Midbrain (tissue), 1 donor: ENCODE measurements around the gene ARAP1.
A peak's percentile ranks its signal among the peaks of the same experiment; 100 is the strongest.

Source experiments
- DNase-seq: peaks from one replicate; lab custom pipeline; 2025; lab: John Stamatoyannopoulos, UW

Gene ARAP1

DNA sequence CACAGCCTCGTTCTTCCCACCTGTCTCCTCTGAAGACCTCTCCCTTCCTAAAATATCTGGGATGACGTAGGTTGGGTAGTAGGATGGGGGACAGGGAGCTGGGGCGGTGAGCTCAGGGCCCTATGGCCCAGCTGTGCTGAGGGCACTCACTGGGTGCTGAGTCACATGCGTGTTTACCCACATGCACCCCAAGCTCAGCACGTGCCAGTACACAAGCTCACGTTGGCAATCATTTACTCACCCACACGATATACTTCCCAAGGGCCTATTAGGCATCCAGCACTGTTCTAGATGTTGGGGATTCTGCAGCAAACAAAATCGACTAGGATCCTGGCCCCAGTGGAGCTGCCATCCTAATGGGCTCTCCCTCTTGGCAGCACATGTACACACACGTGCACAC is 28.7 kb downstream of the ARAP1 start:
- DNase-seq: no peak

DNA sequence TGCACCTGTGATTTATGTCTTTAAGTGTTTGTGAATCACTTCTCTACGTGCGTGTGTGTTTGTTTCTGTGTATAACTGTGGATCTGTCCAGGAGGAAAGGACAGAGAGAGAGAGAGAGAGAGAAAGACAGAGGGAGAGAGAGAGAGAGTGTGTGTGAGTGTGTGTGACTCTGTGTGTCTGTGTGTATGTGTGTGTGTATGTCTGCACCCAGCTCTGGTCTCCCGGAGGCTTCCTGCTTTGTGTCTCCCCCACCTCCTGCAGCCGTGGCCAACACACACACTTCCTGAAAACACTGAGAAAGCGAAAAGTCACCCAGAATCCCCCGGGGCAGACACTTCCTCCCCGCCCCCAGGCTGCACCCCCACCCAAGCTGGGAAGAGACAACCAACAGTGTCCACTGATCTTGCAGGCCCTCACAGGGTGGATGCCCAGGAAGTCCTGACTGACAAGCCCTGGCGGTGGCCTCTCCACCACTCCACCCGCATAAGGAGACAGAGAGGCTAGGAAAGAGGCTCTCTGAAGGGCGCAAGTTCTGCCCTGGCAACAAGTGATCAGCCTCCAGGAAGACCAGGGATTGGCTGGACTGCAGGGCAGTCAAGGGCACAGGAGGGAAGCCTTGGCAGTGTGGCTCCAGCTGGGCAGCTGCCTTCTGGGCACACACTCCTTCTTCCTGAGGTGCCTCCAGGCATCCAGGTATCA is 30.0 kb downstream of the ARAP1 start:
- peak; percentile 91 for DNase-seq

DNA sequence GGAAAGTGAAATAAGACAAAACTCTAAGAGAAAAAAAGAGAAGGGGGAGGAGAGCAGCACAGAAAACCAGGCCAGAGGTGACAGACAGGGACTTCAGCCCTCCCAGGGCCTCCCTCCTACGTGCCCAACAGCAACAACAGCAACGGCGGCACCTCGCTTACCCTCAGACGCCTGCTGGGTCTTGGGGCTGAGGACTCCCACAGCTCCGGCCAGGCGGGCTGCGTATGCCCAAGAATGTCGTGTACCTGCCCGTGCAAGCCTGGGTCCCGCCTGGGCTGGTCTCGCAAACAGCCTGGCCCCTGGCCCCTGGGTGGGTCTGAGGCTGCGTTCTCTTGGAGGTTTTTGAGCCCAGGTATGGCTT is 30.5 kb downstream of the ARAP1 start:
- DNase-seq: no peak

DNA sequence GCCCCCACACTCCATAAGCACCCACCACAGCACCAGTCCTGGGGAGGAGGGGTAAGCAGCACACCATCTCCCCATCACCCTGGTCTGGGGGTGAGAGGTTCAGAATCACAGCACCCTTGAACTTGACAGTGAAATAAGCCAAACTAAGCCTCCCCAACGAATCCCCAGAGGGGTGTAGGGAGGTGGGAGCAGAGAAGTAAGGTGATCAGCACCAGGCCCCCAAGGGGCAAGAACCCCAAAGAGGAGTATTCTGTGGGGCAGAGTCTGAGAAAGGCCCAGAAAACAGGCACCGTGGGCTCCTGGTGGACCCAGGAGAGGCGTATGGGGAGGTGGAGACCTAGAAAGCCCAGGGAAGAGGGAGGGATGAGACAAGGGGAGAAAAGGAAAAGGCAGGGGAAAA is 30.9 kb downstream of the ARAP1 start:
- DNase-seq: no peak

DNA sequence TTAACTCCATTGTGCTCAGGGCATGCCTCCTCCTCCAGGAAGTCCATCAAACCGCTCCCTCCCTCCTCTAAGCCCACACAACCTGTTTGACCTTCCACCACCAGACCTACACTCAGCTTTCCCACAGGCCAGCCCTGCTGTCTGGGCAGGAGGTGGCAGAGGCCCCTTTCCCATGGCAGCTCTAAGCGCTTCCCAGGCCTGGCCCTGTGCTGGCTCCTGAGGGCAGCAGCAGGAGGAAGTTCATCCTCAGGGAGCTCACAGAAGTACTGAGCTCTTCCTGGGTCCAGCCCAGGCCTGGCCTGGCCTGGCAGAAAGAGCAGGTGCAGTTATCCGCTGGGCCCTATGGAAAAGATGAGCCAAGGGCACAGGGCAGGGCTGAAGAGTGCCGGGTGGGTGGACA is 31.4 kb downstream of the ARAP1 start:
- no peak for DNase-seq

DNA sequence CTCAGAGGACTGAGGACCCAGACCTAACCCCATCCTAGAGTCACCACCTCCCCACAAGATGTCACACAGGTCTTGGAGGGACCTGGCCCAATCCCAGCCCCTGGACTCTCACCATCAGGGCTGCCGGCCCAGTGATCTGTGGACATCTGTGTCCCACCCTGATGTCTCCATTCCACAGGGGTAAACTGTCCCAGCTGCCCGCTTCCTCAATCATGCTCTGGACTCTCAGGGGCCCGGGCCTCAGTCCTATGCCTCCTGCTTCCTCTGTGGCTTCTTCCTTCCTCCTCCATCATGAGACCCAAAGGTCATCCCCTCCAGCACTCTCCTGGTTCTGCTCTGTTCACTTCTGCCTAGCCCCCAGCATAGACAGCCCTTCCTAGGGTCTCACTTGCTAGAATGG is 32.2 kb downstream of the ARAP1 start:
- no peak for DNase-seq

DNA sequence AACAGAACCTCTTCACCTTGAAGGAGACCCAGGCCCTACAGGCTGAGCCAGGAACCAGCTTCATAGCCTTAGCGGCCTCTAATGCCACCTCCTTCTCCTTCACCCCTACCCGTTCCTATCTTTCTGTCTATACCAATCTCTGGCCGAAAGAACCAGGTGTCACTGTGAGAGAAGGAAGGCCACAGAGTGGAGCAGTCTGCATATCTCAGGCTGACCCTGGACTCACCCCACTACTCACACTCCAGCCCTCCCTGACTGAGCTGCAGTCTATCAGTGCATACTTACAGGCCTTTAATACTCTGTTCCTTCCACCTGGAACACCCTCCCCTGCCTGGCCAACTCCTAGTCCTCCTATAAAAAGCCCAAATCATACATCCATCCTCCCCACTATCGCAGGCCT is 32.7 kb downstream of the ARAP1 start:
- no peak for DNase-seq

DNA sequence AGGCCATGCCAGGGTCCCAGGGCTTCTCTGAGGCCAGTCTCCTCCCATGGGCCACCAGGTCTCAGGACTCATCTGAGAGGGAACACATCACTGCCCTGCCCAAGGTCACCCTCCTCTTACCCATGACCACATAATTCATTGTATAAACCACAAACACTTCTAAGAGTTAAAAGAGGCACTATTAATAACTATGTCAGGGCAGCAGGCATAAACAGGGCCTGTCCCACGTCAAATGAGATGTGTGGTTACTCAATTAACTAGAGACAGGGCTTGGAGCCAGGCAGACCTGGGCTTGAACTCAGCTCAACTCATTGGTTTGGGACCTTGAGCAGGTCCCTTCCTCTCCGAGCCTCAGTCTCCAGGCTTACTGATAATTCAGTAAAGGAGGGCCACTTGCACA is 33.1 kb downstream of the ARAP1 start:
- no peak for DNase-seq

DNA sequence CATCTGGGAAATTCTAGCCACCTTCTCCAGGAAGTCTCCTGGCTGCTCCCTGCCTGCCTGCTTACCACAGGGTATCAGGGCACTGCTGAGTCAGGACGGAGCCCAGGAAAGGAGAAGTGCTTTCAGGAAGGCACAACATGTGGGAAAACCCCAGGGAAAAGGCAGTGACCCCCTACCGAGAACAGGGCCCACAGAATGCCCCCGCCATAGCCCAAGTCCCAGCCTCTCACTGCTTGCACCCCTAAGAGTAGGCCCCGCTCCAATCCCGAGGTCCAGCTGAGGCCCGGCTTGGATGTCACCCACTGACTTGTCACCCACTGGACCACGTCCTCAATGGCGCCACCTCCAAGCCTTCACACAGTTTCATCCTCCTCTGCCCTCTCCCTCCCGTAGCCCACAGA is 34.1 kb downstream of the ARAP1 start:
- DNase-seq: no peak

DNA sequence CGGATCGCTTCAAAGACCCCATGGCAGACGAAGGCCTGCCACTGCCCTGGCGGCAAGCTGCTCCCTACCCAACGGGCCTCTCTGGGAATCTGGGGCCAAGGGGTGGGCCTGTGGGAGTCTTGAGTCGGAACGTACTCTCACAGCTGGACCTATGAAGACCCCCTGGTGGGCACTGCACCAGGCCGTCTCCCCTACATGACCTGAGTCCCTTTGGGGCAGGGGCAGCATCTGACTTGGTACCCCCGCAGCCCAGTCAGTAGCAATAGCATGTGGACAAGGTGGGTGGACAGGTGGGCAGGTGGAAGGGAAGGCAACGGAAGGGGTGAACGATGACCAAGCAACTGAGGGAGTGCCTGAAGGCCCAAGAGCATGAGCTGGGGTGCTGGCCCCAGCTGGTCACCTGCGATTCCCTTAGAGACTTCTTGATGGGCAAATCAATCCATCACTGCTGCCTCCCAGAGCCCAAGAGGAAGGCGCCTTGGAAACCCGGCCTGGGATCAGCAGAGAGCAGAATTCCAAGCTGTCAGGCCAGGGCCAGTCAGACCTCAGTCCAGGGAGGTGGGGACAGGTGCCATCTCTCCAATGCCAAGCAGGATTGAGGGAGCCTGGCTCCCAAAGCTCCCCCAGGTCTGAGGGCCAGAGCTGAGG is 35.3 kb downstream of the ARAP1 start:
- DNase-seq: no peak

DNA sequence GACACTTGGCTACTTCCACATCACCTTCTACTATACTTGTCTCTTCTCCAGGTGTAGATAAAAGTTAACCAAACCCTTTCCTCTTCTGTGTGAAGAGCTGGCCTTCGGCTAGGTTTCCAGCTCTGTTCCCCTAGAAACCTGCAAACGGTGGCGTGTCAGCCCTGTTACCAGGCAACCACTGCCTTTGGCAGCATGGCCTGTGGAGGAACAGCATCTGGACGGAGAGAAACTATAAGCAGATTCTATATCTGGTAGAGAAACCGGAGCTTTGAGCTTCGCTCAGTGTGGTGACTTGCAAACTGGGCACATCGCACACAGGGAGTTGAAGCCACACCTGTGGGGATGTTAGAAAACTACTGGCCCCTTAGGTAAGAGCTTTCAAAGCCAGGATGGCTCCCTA is 35.9 kb downstream of the ARAP1 start:
- DNase-seq: no peak

DNA sequence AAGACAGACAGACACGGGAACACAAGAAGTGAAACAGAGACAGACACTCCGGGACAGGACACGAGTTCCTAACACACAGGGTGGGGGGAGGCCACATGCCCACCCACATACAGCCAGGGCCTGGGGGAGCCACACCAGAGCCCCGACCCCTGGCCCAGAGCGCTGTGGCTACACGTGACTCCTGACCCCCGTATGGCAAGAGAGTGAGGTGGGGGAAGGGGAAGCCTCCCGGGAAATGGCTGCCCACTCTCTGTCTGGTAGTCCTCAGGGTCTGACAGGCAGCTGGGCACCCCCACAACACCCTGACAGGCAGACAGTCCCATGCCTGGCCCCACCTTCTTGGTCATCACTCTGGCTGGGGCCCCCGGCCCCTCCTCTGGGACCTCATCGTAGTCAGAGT is 39.4 kb downstream of the ARAP1 start:
- DNase-seq: no peak

DNA sequence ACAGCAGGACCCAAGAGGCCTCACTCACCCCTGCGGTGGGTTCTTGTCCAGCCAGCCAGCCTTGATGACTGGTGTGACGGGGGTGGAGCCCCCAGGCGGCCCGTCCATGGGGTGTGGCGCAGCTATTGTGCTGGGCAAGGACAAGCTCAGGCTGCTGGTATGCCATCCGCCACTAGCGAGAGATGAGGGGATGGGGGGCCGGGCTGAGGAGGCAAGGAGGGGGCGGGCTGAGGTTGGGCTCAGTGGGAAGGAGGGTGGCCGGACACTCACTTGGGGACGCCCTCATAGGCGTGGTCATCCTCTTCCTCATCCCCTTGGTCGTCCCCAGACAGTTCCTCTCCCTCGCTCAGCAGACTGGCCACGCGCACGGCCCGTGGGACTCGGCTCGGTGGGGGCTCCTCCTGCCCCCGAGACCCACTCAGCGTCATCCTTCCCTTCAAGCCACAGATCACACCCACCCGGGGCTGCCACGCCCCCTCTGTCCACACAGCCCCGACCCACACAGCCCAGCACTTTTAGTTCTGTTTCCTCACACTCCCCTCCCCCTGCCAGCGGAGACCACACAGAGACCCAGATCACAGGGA is 39.9 kb downstream of the ARAP1 start:
- peak; percentile 55 for DNase-seq

DNA sequence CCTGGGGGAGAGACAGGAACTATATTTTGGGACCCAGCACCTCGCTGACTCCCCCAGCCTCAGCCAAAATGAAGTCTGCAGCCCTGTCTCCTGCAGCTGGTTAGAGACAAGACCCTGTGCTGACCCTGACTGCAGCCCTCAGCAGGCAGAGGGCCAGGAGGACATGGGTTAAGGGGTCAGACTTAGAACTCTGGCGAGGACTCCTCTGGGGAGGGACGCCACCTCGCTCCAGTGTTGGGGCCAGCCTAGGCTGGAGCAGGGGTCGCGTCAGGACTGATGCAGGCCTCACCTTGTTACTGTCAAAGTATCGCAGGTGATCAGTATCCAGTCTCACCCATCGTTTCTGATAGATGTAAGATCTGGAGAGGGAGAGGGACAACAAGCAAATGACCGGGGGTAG is 41.1 kb downstream of the ARAP1 start:
- DNase-seq: no peak

DNA sequence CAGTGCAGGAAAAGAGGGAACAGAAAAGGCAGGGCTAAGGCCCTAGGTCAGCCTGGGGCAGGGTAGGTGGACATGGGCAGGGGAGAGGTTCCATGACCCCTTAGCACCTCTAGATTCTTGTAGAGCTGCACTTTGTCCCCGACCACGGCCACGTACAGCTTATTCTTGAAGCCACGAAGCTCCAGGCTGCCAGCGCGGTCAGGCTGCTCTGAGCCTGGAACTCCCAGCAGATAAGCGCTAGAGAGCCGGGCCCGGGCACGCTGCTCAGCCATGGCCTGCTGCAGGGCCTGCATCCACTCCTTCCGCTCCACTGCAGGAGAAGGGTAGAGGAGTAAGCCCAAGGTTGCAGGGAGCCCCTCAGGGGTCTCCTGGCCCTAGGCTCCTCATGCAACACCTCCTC is 41.9 kb downstream of the ARAP1 start:
- no peak for DNase-seq

DNA sequence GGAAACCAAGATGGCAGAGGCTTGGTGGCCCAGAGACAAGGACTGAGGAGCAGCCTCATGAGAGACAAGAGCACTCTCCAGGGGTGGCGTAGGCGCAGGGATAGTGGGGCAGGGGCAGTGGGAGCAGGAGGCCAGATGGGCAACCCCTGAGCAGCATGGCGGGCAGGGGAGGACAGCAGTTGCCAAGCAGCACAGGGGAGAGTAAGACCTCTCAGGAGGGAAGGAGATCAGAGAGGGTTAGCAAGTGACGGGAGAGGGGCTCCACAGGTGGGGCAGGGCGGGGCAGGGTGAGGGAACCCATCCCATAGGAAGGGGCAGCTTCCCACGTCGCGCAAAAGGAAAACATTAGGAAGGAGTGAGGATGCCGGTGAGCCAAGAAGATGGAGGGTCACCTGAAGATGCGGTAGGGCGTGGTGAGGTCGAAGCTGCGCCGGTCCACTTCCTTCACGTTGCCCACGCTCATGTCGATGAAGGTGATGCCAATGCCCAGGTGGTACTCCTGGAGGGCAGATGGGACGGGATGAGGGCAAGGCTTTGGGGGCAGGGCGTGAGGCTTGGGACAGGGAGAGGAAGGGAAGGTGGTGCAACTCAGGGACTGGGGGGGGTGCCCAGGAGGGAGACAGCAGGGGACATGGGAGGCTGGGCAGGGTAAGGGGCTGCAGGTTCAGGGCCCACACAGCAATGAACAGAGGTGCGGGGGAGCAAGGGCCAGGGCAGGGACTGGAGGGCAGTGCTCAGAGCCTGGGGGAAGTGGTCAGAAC is 42.5 kb downstream of the ARAP1 start:
- DNase-seq: no peak

DNA sequence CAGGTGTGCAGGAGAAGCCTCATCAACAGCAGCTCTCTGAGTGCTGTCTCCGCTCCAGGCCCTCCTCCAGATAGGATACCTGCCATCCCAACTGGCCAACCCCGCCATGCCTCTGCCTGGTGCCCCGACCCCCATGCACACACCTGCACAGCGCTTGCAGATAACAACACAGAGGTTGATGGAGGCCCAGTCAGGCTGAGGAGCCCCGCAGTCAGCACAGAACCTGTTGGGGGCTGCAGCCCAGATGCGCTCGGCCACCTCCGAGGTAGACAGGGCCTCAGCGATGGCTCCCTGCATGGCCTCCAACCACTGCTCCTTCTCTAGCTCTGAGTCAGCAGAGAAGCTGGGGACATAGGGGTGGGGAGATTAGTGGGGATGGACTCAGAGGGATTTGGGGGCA is 45.2 kb downstream of the ARAP1 start:
- no peak for DNase-seq

DNA sequence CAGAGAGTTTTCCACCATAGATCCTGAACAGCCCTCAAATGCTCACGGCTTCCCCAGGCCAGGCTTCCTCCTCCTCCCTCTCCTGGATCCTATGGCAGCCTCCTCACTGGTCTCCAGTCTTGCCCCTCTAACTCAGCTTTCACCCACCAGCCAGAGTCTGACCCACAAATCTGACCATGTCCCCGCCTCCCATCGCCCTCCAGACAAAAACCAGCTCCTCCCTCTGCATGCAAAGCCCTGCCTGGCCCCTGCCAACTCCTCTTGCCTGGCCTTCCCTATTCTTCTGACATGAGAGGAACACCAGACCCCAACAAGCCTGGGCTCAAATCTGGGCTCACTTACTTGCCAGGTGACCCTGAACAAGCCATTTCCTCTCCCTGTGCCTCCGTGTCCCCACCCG is 45.6 kb downstream of the ARAP1 start:
- no peak for DNase-seq

DNA sequence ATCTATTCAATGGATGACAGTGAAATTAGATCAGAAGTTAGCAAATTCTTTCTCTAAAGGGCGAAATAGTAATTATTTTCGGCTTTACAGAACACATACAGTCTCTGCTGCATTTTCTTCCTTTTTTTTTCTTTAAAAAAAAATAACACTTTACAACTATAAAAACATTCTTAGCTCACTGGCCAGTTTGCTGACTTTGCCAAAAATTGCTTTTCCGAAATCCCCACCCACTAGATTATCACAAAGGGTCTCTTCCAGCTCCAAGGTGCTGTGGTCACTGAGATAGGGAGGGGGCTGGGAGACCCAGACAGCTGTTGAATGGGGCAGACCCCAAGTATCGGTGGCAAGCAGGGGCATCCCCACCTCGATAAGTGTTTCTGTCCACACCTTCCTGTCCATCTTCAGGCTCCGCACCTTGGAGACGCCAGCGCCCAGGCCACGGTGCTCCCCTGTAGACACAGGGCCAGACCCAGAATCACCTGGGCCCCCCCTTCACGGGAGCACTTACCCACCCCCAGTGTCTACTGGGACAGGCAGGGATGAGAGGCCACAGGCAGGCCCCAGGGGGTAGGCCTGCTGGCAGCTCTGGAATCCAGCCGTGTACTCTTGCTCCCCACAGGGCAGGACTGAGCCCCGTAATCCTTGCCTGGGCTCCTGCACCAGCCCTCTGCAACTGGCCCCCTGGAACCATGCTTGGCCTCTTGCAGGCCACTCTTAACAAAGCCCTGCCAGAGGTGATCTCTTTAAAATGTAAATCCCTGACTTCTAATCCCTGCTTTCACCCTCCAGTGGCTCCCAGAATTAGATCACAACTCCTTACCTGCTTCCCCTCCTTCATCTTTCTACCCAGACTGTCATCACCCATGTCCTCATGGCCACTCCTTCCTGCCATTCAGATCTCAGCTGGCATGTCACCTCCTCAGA is 46.5 kb downstream of the ARAP1 start:
- no peak for DNase-seq

DNA sequence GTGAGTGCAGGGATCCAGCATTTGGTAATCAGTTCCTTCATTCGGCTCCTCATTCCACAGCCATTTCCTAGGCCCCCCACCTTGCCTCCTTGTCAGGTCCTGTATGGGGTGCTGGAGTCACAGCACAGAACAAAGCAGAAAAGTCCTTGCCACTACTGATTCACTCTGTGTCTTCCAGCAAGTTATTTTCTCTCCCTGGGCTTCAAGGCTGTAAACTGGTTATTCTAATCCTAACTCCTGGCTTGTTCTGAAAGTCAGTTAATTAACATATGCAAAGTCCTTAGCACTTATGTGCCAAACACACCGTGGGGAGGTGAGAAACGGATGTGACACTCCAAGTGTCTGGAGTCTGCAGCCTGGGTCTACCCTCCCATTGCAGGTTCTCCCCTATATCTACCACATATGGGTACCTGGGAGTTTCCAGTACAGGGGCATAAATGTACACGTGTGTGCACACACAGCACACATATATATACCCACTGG is 47.4 kb downstream of the ARAP1 start:
- no peak for DNase-seq

DNA sequence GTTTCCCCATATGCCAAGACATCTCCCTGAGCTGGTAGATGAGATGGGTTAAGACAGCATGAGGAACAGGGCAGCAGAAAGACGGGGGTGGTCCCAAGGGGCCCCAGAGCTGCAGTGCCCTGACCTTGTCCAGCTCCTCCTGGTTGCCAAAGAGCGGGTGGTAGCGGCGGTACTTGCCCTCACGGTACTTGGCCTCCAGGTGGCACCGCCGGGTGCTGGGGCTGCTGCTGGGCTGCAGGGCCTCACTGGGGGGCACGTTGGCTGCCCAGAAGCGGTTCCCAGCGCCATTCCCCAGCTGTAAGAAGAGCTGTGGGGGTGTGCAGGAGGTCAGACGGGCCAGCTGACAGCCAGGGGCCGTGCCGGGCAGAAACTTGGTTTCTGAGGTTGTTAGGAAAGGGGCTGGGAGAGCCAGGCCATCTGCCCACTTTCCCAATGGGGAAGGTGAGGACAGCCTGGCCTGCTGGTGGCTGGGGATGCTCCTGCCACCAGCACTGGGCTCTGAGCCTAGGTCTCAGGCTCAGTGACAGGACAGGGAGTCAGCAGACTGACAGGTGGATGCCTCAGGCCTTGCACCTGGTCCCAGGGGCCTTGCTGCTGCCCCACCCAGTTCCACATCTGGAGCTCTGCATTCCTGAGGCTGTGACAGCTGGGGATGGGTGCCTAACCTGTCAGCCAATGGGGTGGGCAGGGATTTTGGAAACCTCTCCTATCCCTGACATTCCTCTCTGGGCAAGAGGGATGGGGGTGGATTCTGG is 48.0 kb downstream of the ARAP1 start:
- DNase-seq: no peak
